AG09319 (cell line): ENCODE data around the gene ELL.

Experiments used
- DNase-seq: peaks from one replicate; pipeline ENCODE4 v3.0.0-alpha.2; 2010; ENCODE audit warnings: low read depth; ENCODE audit errors: extremely low read depth
- CTCF ChIP-seq: IDR thresholded peaks from 2 replicates; pipeline ENCODE4 v1.5.1; 2011; ENCODE audit warnings: low read depth, mild to moderate bottlenecking, inconsistent platforms, low read length, moderate library complexity

The ELL gene

GRCh38 chr19:18445262-18445948 lies 76.5 kb downstream of the ELL start:
- no peak for TF ChIP-seq CTCF
- no peak for DNase-seq

GRCh38 chr19:18444513-18444912 lies 77.4 kb downstream of the ELL start:
- TF ChIP-seq CTCF, result no peak
- no peak for DNase-seq

GRCh38 chr19:18443831-18444230 lies 78.0 kb downstream of the ELL start:
- no peak for DNase-seq

GRCh38 chr19:18443406-18443805 lies 78.5 kb downstream of the ELL start:
- TF ChIP-seq CTCF, result no peak

More at GRCh38 chr19:18443831-18444230, 78.0 kb downstream of the ELL start:
- no peak for TF ChIP-seq CTCF

GRCh38 chr19:18442941-18443340 lies 78.9 kb downstream of the ELL start:
- TF ChIP-seq CTCF, result no peak
- DNase-seq, result no peak

More at GRCh38 chr19:18443406-18443805, 78.5 kb downstream of the ELL start:
- no peak for DNase-seq

- DNase-seq, result no peak
- no peak for TF ChIP-seq CTCF
Measured at GRCh38 chr19:18441804-18442788, 79.8 kb downstream of the ELL start.
